ENCODE measurements around the gene SPATA16.
"Not testable (repeated sequence)": the region's sequence is repeated elsewhere in the genome, so short reads cannot be mapped to it uniquely, and the experiment has no call there.

SPATA16 gene

GRCh38 chr3:173065543-173065981 lies 75.5 kb downstream of the SPATA16 start:
- no peak for DNase-seq

- no peak for DNase-seq
These were observed 76.4 kb downstream of the SPATA16 start for GRCh38 chr3:173064631-173065030.

- no peak for DNase-seq
These were observed 82.8 kb downstream of the SPATA16 start for GRCh38 chr3:173058229-173058628.

GRCh38 chr3:173055228-173055933 lies 85.7 kb downstream of the SPATA16 start:
- DNase-seq = no peak

GRCh38 chr3:173049360-173049759 lies 91.7 kb downstream of the SPATA16 start:
- no peak for DNase-seq

- DNase-seq = no peak
These were observed 95.2 kb downstream of the SPATA16 start for GRCh38 chr3:173045770-173046382.

GRCh38 chr3:173044998-173045397 lies 96.0 kb downstream of the SPATA16 start:
- DNase-seq = no peak

- no peak for DNase-seq
These were observed 97.3 kb downstream of the SPATA16 start for GRCh38 chr3:173043757-173044156.

- no peak for DNase-seq
These were observed 102.6 kb downstream of the SPATA16 start for GRCh38 chr3:173038484-173038871.

- DNase-seq = no peak
These were observed 103.1 kb downstream of the SPATA16 start for GRCh38 chr3:173037840-173038483.

- no peak for DNase-seq
These were observed 110.8 kb downstream of the SPATA16 start for GRCh38 chr3:173030273-173030672.

- DNase-seq = no peak
These were observed 112.7 kb downstream of the SPATA16 start for GRCh38 chr3:173028351-173028750.

GRCh38 chr3:173027429-173027828 lies 113.6 kb downstream of the SPATA16 start:
- no peak for DNase-seq

GRCh38 chr3:173025941-173026340 lies 115.1 kb downstream of the SPATA16 start:
- no peak for DNase-seq

- no peak for DNase-seq
These were observed 119.4 kb downstream of the SPATA16 start for GRCh38 chr3:173021547-173022185.

- not testable (repeated sequence) for DNase-seq
These were observed 120.9 kb downstream of the SPATA16 start for GRCh38 chr3:173020128-173020527.

GRCh38 chr3:173019378-173019777 lies 121.7 kb downstream of the SPATA16 start:
- no peak for DNase-seq

GRCh38 chr3:173018758-173019157 lies 122.3 kb downstream of the SPATA16 start:
- no peak for DNase-seq

- DNase-seq = no peak
These were observed 127.7 kb downstream of the SPATA16 start for GRCh38 chr3:173013219-173013832.

- no peak for DNase-seq
These were observed 131.6 kb downstream of the SPATA16 start for GRCh38 chr3:173009410-173009809.

GRCh38 chr3:173008978-173009377 lies 132.1 kb downstream of the SPATA16 start:
- DNase-seq = no peak
